NCI-H128 (cell line): ENCODE measurements around the gene VIPR1.

Experiments used
- DNase-seq: peaks from one replicate; lab custom pipeline; 2025; ENCODE audit not compliant: unreplicated experiment; lab: John Stamatoyannopoulos, UW

Gene VIPR1

GRCh38 chr3:42502429-42503250 lies at the start of gene VIPR1:
Gene VIPR1 (plus strand): TSS chr3:42502643. CDS start chr3:42502736, 93 bp downstream.
- peak; percentile 60 for DNase-seq

- no peak for DNase-seq
Observed at GRCh38 chr3:42456211-42456610, 46.2 kb upstream of the VIPR1 start.

GRCh38 chr3:42459151-42459550 lies 43.3 kb upstream of the VIPR1 start:
- DNase-seq, result no peak

GRCh38 chr3:42461762-42462161 lies 40.7 kb upstream of the VIPR1 start:
- DNase-seq, result no peak

GRCh38 chr3:42463093-42463492 lies 39.4 kb upstream of the VIPR1 start:
- DNase-seq, result no peak

GRCh38 chr3:42468111-42468510 lies 34.3 kb upstream of the VIPR1 start:
- DNase-seq, result no peak

GRCh38 chr3:42472555-42472954 lies 29.9 kb upstream of the VIPR1 start:
- no peak for DNase-seq

GRCh38 chr3:42473083-42473932 lies 29.1 kb upstream of the VIPR1 start:
- no peak for DNase-seq

GRCh38 chr3:42476225-42477125 lies 26.0 kb upstream of the VIPR1 start:
- DNase-seq, result no peak

- no peak for DNase-seq
Observed at GRCh38 chr3:42477696-42478095, 24.7 kb upstream of the VIPR1 start.

- DNase-seq, result no peak
Observed at GRCh38 chr3:42478830-42479229, 23.6 kb upstream of the VIPR1 start.

GRCh38 chr3:42486814-42487565 lies 15.5 kb upstream of the VIPR1 start:
- DNase-seq, result no peak

GRCh38 chr3:42488687-42489086 lies 13.8 kb upstream of the VIPR1 start:
- no peak for DNase-seq

- DNase-seq, result no peak
Observed at GRCh38 chr3:42489116-42489936, 13.1 kb upstream of the VIPR1 start.

- DNase-seq, result no peak
Observed at GRCh38 chr3:42489937-42490227, 12.6 kb upstream of the VIPR1 start.

- DNase-seq, result no peak
Observed at GRCh38 chr3:42490243-42490642, 12.2 kb upstream of the VIPR1 start.

- no peak for DNase-seq
Observed at GRCh38 chr3:42491881-42492507, 10.4 kb upstream of the VIPR1 start.

- DNase-seq, result no peak
Observed at GRCh38 chr3:42492508-42493080, 9.8 kb upstream of the VIPR1 start.
